SH-SY5Y (cell line): ENCODE data around the gene KIF20B.

Source experiments
- GATA2 ChIP-seq: IDR thresholded peaks from 2 replicates; pipeline ENCODE4 v1.6.1; 2011; ENCODE audit warnings: mild to moderate bottlenecking, low read depth, low read length
- GATA3 ChIP-seq: IDR thresholded peaks from 2 replicates; pipeline ENCODE4 v1.6.1; 2011; ENCODE audit warnings: low read depth, mild to moderate bottlenecking, low read length, moderate library complexity

Gene KIF20B, protein sequence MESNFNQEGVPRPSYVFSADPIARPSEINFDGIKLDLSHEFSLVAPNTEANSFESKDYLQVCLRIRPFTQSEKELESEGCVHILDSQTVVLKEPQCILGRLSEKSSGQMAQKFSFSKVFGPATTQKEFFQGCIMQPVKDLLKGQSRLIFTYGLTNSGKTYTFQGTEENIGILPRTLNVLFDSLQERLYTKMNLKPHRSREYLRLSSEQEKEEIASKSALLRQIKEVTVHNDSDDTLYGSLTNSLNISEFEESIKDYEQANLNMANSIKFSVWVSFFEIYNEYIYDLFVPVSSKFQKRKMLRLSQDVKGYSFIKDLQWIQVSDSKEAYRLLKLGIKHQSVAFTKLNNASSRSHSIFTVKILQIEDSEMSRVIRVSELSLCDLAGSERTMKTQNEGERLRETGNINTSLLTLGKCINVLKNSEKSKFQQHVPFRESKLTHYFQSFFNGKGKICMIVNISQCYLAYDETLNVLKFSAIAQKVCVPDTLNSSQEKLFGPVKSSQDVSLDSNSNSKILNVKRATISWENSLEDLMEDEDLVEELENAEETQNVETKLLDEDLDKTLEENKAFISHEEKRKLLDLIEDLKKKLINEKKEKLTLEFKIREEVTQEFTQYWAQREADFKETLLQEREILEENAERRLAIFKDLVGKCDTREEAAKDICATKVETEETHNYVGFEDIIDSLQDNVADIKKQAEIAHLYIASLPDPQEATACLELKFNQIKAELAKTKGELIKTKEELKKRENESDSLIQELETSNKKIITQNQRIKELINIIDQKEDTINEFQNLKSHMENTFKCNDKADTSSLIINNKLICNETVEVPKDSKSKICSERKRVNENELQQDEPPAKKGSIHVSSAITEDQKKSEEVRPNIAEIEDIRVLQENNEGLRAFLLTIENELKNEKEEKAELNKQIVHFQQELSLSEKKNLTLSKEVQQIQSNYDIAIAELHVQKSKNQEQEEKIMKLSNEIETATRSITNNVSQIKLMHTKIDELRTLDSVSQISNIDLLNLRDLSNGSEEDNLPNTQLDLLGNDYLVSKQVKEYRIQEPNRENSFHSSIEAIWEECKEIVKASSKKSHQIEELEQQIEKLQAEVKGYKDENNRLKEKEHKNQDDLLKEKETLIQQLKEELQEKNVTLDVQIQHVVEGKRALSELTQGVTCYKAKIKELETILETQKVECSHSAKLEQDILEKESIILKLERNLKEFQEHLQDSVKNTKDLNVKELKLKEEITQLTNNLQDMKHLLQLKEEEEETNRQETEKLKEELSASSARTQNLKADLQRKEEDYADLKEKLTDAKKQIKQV (N-terminal part only)

DNA sequence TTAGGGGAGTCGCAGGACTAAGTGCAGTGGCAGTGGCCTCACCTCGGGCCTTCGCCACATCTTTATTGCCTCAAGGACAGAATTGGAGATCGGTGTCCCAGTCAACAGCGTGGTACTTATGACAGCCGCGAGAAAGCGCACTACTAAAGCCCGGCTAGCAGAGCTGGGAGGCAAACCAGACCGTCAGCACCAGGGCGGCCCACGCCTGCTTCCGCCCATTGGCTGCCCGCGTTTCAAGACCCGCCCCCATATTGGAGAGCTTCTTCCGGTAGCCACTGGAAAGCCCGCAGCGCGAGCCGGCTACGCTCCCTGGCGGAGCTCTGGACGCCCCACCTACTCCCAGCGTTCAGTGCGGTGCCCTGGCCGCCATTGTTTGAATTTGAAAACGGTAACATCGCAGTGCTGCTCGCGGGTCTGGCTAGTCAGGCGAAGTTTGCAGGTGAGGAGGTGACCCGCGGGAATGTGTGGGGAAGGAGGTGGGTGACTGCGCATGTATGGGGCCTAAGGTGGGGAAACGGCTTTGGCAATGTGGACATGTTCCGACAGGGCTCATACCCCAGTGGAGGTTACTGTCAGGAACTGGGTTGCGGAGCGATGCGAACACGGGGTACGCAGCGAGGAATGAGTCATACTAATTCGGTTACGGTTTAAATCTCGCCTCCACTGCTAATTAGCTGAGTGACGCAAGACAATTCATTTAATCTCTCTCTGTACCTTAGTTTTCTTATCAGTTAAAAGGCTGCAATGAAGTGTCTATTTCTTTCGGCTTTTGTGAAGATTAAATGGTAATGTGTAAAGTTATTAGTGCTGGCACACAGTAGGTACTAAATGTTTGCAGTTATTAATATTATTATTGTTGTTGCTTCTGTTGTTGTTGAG is at the start of gene KIF20B:
Gene KIF20B, plus strand, starts transcription at position 349 of the 879 bp plus-strand sequence. CDS start 3,705 bp downstream, outside the sequence.
- TF ChIP-seq GATA2: no peak
- TF ChIP-seq GATA3: no peak

DNA sequence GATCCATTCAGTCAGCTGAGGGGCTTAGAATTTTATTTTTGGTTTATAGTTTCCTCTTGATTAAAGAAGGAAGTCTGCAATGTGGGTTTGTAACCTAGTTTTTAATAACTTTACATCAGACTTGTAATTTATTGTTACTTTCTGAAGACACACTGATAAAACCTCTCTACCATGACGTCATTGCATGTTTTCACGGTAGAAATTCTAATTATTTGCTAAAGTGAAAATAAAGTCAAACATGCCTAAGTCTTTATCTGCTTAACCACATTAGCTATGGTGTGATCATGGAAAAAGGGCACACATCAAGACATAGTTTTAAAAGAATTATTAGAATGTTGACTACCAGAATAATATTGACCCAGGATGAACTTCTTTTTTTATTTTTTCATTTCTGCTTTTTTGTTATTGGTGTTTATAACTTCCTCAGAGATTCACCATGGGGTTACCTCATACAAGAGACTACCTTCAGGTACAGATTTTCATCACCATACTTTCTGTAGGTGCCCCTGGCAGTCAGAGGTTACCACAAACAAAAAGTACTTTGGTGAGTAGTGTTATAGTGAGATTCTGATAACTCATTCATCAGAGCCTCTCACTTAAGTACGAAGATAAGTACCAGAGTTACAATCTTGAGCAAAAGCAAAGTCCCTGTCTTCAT is 49.3 kb upstream of the KIF20B start:
- TF ChIP-seq GATA2: no peak
- TF ChIP-seq GATA3: no peak

DNA sequence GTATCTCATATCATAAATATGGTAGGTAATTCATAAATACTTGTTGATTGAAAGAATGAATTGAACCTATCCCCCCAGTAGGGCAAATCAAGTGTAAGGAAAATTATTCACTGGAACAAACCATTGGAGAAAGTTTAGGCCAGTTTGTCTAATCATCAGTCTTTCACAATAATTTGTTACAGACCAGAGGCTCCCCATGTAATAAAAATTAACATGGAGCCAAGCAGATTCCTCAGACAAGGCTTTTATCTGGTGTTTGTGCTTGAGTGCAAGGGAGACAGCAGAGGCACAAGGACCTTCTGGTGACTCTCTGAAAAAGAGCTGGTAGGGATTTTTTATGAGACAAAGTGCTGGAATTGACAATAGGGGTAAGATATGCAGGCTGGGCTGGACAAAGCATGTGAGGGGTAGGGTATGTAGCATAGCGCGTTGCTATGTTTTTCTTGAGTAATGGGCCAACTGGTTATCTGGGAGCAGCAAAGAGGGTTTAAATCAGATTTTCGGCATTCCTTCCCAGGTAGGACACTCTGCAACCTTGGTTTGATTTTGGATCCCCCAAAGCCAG is 48.5 kb upstream of the KIF20B start:
- TF ChIP-seq GATA3: no peak
- no peak for TF ChIP-seq GATA2

DNA sequence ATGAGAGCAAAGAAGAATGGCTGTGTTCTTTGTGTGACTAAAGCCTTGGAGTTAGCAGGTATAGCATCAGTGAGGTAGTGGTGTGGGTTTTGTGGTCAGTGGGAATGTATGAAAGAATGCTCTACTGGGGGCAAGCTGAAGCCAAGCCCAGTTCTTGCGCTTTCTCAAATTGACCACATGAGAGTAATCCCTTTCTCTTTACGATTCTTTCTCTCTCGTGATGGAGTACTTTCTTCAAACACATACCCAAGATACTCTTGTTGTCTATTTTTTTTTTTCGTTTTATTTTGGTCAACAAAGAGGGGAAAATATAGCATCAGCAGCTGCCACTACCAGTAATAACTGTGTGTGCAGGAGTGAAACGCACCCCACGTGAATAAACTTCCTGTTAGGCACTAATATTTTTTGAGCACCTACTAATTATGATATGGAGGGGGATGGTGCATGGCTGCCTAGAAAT is 48.0 kb upstream of the KIF20B start:
- TF ChIP-seq GATA3: no peak
- no peak for TF ChIP-seq GATA2

DNA sequence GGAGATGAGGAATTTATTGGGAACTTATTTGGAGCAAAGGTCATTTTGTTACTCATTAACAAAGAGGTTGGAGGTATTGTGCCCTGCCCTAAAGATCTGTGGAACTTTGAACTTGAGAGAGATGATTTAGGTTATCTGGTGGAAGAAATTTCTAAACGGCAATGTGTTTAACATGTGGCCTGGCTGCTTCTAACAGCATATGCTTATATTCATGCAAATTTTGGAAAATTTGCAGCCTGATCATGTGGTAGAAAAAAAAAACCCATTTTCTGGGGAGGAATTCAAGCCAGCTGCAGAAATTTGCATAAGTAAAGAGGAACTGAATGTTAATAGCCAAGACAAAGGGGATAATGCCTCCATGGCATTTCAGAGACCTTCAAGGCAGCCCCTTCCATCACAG is 45.7 kb upstream of the KIF20B start:
- TF ChIP-seq GATA2 (no peak), GATA3 (no peak)

DNA sequence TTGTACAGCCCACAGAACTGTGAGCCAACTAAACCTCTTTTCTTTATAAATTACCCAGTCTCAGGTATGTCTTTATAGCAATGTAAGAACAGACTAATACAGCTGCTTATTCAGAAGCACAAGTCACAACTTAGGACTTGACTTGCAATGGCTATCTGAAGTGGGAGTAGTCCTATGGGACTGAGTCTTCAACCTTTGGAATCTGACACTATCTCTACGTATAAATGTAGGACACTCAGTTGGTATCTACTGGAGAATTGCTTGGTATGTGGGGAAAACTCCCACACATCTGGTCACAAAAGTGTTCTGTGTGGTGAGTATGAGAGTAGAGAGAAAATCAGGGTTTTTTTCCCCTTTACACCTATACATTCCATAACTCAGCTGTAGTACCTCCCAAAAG is 44.1 kb upstream of the KIF20B start:
- no peak for TF ChIP-seq GATA3
- TF ChIP-seq GATA2: no peak

DNA sequence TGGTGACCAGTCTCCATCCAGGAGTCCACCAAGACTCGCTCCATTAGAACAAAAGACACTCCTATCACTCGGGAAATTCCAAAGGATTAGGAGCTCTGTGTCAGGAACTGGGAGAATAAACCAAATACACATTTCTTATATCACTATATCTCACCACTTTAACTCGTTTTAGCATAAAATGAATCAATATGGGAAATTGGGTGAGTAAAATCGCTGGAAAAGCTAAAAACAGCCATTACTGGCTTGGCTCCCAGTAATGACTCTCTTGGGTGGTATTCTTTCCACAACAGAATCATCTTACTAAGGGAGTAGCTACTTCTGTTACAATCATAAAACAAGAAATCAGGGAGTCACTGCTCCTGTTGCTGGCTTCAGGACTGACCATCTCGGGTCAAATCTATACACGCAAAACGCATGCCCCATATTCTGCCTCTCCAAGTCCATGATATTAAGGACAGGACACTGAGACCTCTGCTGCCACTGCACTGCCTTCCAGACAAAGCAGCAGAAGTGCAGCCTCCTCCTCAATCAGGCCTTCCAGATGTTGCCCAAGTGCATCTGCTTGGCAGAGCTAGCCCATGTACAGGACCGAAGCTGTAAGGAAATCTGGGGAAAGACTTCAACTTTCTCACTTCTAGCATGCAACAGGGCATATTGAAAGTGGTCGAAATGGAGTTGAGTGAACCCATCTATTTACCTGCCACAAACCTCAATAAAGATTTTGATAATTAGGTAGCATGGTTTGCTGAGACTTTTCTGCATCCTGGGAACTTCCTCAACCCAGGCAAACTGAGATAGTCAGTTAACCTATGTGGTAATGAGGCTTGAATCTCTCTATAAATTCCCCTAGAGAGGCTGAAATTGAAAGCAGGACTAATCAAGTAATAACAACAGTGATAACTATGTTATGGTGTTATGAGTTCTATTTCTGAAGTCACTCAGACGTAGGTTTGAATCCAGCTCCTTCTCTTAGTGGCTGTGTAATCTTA is 42.0 kb upstream of the KIF20B start:
- TF ChIP-seq GATA2: no peak
- no peak for TF ChIP-seq GATA3

DNA sequence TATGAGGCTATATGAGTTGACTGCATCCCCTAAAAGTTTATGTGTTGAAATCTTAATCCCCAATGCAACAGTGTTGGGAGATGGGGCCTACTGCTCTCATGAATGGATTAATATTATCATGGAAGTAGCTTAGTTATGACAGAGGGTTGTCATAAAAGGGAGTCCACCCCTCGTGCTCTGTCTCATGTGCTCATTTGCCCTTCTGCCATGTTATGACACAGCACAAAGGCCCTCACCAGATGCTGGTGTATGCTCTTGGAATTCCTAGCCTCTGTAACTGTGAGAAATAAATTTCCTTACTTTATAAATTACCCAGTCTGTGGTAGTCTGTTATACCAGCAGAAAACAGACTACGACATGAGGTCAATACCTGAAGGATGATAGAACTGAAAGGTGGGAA is 38.8 kb upstream of the KIF20B start:
- TF ChIP-seq GATA3: no peak
- TF ChIP-seq GATA2: no peak

DNA sequence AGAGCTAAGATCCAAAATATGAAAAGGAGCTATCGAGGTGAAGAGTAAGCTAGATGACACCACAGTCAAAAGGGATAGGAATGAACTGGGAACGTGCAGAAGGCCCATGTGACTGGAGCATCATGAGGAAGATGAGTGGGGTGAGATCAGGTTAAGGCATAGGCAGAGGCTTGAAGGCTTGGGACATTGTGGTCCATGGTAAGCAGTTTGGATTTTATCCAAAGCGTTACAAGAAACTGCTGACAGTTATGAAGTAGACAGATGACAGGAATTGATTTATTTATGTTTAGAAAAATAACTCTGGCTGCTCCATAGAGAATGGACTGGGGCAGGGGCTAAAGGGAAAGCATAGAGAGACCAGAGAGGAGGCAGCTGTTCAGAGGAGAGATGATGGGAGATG is 38.2 kb upstream of the KIF20B start:
- TF ChIP-seq GATA3 (no peak), GATA2 (no peak)

DNA sequence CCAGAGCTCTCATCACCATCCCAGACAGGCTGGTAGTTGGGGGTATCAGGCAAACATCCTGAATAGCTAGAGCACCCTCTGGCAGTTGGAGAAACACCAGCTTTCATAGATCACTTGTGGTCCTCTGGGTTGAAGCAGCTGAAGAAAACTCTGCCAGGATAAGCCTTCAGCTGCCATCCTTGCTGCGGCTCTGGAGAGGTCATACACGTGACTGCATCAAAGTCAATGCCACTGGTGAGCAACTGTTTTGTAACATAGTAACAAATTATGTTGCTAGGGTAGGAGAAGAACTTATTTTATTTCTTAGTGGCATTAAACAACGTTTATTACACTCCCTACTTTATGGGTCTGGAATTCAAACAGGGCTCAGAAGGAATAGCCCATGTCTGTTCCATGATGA is 37.2 kb upstream of the KIF20B start:
- no peak for TF ChIP-seq GATA2
- TF ChIP-seq GATA3: no peak

DNA sequence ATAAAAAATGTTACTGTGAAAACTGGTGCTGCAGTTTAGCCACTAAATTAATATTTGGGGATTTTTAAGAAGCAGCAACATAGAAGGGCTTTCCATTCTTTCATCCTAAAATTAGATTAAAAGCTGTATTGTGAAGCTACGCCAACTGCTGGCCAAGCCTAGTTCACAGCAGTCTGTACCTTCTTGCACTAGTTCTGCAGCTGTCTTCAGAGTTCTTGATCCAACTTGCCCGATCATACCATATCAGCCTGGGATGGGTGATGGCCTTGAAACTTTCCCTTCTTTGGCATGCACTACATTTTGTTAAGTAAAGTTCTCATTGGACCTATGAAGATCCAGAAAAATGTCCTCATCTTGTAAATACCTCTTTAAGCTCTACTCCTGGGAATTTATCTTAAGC is 36.1 kb upstream of the KIF20B start:
- TF ChIP-seq GATA2 (no peak), GATA3 (no peak)
